ENCODE data around the gene CDON.

- no peak for TF ChIP-seq CTCF (IDR thresholded peaks at IDR 0.05)
- no peak for TF ChIP-seq EP300 (IDR thresholded peaks at IDR 0.05)
- TF ChIP-seq POLR2A (IDR thresholded peaks at IDR 0.05) = no peak
- no peak for TF ChIP-seq POLR2AphosphoS5 (IDR thresholded peaks at IDR 0.05)
Measured at GRCh38 chr11:126103150-126103549, 40.5 kb upstream of the CDON start.
